Right atrium auricular region (tissue), 2 donors: ENCODE results near the gene STIM1. TPM values are rescaled to one million over a fixed set of nuclear protein-coding genes. Genes with fewer than 3 reads are reported as not detected.

Source experiments
- DNase-seq: peaks from one replicate; pipeline ENCODE4 v3.0.0-alpha.2; 2019; ENCODE audit warnings: low spot score
- H3K27ac ChIP-seq, 2 donors: fragments of 200-600 bp; sonication (generic); 1 replicate in 1 of 2; 2 replicates in 1 of 2; pipeline ENCODE4 v1.5.1; 2016 to 2019
- H3K27me3 ChIP-seq, 2 donors: fragments of 200-600 bp; sonication (generic); one replicate each; pipeline versions ENCODE4 v1.5.1 to v1.6.0; 2017 to 2019
- H3K36me3 ChIP-seq: fragments of 200-600 bp; sonication (generic); one replicate; pipeline ENCODE4 v1.5.1; 2016
- H3K4me1 ChIP-seq, 2 donors: fragments of 200-600 bp; sonication (generic); one replicate each; pipeline versions ENCODE4 v1.5.1 to v1.6.0; 2017 to 2019
- H3K4me3 ChIP-seq, 2 donors: fragments of 200-600 bp; sonication (generic); 1 replicate in 1 of 2; 2 replicates in 1 of 2; pipeline ENCODE4 v1.5.1; 2017 to 2019; ENCODE audit warnings: mild to moderate bottlenecking in 1 of 2, moderate library complexity in 1 of 2
- H3K9me3 ChIP-seq, 2 donors: fragments of 200-600 bp; sonication (generic); one replicate each; pipeline ENCODE4 v1.5.1; 2019
- CTCF ChIP-seq, 2 donors: fragments of 200-600 bp; sonication (generic); IDR thresholded peaks; one replicate each; pipeline ENCODE4 v1.5.1; 2019; ENCODE audit warnings: antibody characterized with exemption in 2 of 2
- total RNA-seq, 2 donors: library from RNA; depleted of rRNA; stranded (reverse); fragments of >200 nt; gene quantifications; one replicate each; pipeline ENCODE4 v1.1.0, GENCODE V29; 2016

The STIM1 gene
- total RNA-seq, 2 donors from 2014 or later = 15.4 to 16.6 TPM

- no peaks in the 10 kb centered on the region for H3K27me3 ChIP-seq
- H3K27ac ChIP-seq = no peak overlapping the region
- no peak overlapping the region for H3K4me3 ChIP-seq
- no peaks in the 10 kb centered on the region for H3K36me3 ChIP-seq
- no peak for TF ChIP-seq CTCF (IDR thresholded peaks at IDR 0.05)
- H3K4me1 ChIP-seq = peaks cover 0 to 14% of the 10 kb centered on the region in 2 donors
- no peaks in the 10 kb centered on the region for H3K9me3 ChIP-seq
- no peak for DNase-seq
Observed at GRCh38 chr11:3929232-3929631, 73.8 kb downstream of the STIM1 start.

- Histone ChIP-seq H3K4me3 (no peak overlapping the region), H3K4me1 (peaks cover 0 to 14% of the 10 kb centered on the region in 2 donors), H3K9me3 (no peaks in the 10 kb centered on the region), H3K27me3 (no peaks in the 10 kb centered on the region), H3K36me3 (no peaks in the 10 kb centered on the region), H3K27ac (no peak overlapping the region)
- DNase-seq = no peak
- TF ChIP-seq CTCF (IDR thresholded peaks at IDR 0.05) = no peak
Observed at GRCh38 chr11:3929649-3930048, 74.2 kb downstream of the STIM1 start.

GRCh38 chr11:3932698-3933097, 77.2 kb downstream of the STIM1 start:
- TF ChIP-seq CTCF (IDR thresholded peaks at IDR 0.05) = no peak
- Histone ChIP-seq H3K36me3 (no peaks in the 10 kb centered on the region), H3K27ac (no peak overlapping the region), H3K4me1 (peaks cover 0 to 14% of the 10 kb centered on the region in 2 donors), H3K4me3 (no peak overlapping the region), H3K9me3 (no peaks in the 10 kb centered on the region), H3K27me3 (no peaks in the 10 kb centered on the region)
- DNase-seq = no peak

- H3K9me3 ChIP-seq = no peaks in the 10 kb centered on the region
- no peaks in the 10 kb centered on the region for H3K27me3 ChIP-seq
- DNase-seq = no peak
- peaks cover 0 to 14% of the 10 kb centered on the region in 2 donors for H3K4me1 ChIP-seq
- no peaks in the 10 kb centered on the region for H3K36me3 ChIP-seq
- no peak overlapping the region for H3K27ac ChIP-seq
- H3K4me3 ChIP-seq = no peak overlapping the region
- TF ChIP-seq CTCF (IDR thresholded peaks at IDR 0.05) = no peak
Observed at GRCh38 chr11:3933165-3933628, 77.7 kb downstream of the STIM1 start.

- Histone ChIP-seq H3K4me3 (no peak overlapping the region), H3K27me3 (no peaks in the 10 kb centered on the region), H3K4me1 (peaks cover 0 to 11% of the 10 kb centered on the region in 2 donors), H3K27ac (no peak overlapping the region), H3K9me3 (no peaks in the 10 kb centered on the region), H3K36me3 (no peaks in the 10 kb centered on the region)
- TF ChIP-seq CTCF (IDR thresholded peaks at IDR 0.05) = no peak
- DNase-seq = no peak
Observed at GRCh38 chr11:3934658-3935057, 79.2 kb downstream of the STIM1 start.

- no peak for DNase-seq
- H3K27ac ChIP-seq = no peak overlapping the region
- H3K4me1 ChIP-seq = peaks cover 0 to 17% of the 10 kb centered on the region in 2 donors
- no peak for TF ChIP-seq CTCF (IDR thresholded peaks at IDR 0.05)
- H3K9me3 ChIP-seq = no peaks in the 10 kb centered on the region
- no peaks in the 10 kb centered on the region for H3K27me3 ChIP-seq
- no peak overlapping the region for H3K4me3 ChIP-seq
- no peaks in the 10 kb centered on the region for H3K36me3 ChIP-seq
Observed at GRCh38 chr11:3936517-3936916, 81.1 kb downstream of the STIM1 start.
